GM12878 (cell line): ENCODE data around the gene RAC2. TPM values are rescaled to one million over a fixed set of nuclear protein-coding genes. Genes with fewer than 3 reads are reported as not detected.

ENCODE experiments used
- ASH2L ChIP-seq: fragments of 300-600, 200-600 bp; sonication (generic); IDR thresholded peaks from 2 replicates; pipeline ENCODE4 v1.6.1; 2017; ENCODE audit warnings: low read depth, mild to moderate bottlenecking, borderline replicate concordance
- BCL3 ChIP-seq: IDR thresholded peaks from 2 replicates; pipeline ENCODE4 v1.6.1; 2011; ENCODE audit warnings: borderline replicate concordance, low read depth, mild to moderate bottlenecking, moderate library complexity, low read length; ENCODE audit not compliant: insufficient read depth, poor library complexity, severe bottlenecking
- DPF2 ChIP-seq: fragments of 450-650 bp; IDR thresholded peaks from 2 replicates; pipeline ENCODE4 v1.6.1; 2017; ENCODE audit warnings: mild to moderate bottlenecking
- ETV6 ChIP-seq, 2 experiments: fragments of 450-650 bp in 1 of 2; IDR thresholded peaks in 1 of 2; conservative IDR thresholded peaks in 1 of 2; 2 replicates each; pipeline ENCODE4 v1.6.1; 2014; ENCODE audit warnings: antibody characterized with exemption in 1 of 2, borderline replicate concordance in 1 of 2, low read depth in 1 of 2, mild to moderate bottlenecking in 1 of 2, moderate library complexity in 1 of 2
- FOS ChIP-seq: IDR thresholded peaks from 3 replicates; pipeline ENCODE4 v1.6.1; 2011; ENCODE audit warnings: borderline replicate concordance; ENCODE audit not compliant: insufficient read length; ENCODE audit errors: extremely low read depth
- MLLT1 ChIP-seq: fragments of 450-650 bp; IDR thresholded peaks from 2 replicates; pipeline ENCODE4 v1.6.1; 2016; ENCODE audit warnings: mild to moderate bottlenecking
- NFYB ChIP-seq: IDR thresholded peaks from 2 replicates; pipeline ENCODE4 v1.6.1; 2011; ENCODE audit warnings: low read depth, mild to moderate bottlenecking, low read length, improper control_type of control experiment, moderate library complexity; ENCODE audit not compliant: insufficient read depth
- POLR2AphosphoS2 ChIP-seq: IDR thresholded peaks from 2 replicates; pipeline ENCODE4 v1.6.1; 2011; ENCODE audit warnings: low read depth, mild to moderate bottlenecking, low read length, improper control_type of control experiment, moderate library complexity
- RELB ChIP-seq: fragments of 450-650 bp; IDR thresholded peaks from 2 replicates; pipeline ENCODE4 v1.6.1; 2017; ENCODE audit warnings: low read depth, mild to moderate bottlenecking, moderate library complexity
- RFX5 ChIP-seq: IDR thresholded peaks from 2 replicates; pipeline ENCODE4 v1.6.1; 2011; ENCODE audit warnings: low read depth, low read length, improper control_type of control experiment
- SKIL ChIP-seq: fragments of 450-650 bp; IDR thresholded peaks from 2 replicates; pipeline ENCODE4 v1.6.1; 2017; ENCODE audit warnings: mild to moderate bottlenecking, low read depth, inconsistent platforms; ENCODE audit not compliant: poor library complexity, severe bottlenecking
- SMARCA5 ChIP-seq: fragments of 450-650 bp; IDR thresholded peaks from 2 replicates; pipeline ENCODE4 v1.6.1; 2017; ENCODE audit warnings: mild to moderate bottlenecking
- TAF1 ChIP-seq: IDR thresholded peaks from 2 replicates; pipeline ENCODE4 v1.6.1; 2011; ENCODE audit warnings: mild to moderate bottlenecking, low read depth, low read length, borderline replicate concordance
- TARDBP ChIP-seq: IDR thresholded peaks from 2 replicates; pipeline ENCODE4 v1.6.1; 2016; ENCODE audit warnings: borderline replicate concordance
- TCF12 ChIP-seq: IDR thresholded peaks from 2 replicates; pipeline ENCODE4 v1.6.1; 2011; ENCODE audit warnings: low read depth, mild to moderate bottlenecking, low read length
- TCF3 ChIP-seq: IDR thresholded peaks from 2 replicates; pipeline ENCODE4 v1.6.1; 2012; ENCODE audit warnings: low read depth, mild to moderate bottlenecking, low read length, borderline replicate concordance; ENCODE audit not compliant: insufficient read depth
- ZNF687 ChIP-seq: fragments of 450-650 bp; IDR thresholded peaks from 2 replicates; pipeline ENCODE4 v1.6.1; 2017; ENCODE audit warnings: mild to moderate bottlenecking, moderate library complexity
- ZSCAN29 ChIP-seq: fragments of 450-650 bp; IDR thresholded peaks from 2 replicates; pipeline ENCODE4 v1.6.1; 2017; ENCODE audit warnings: mild to moderate bottlenecking, moderate library complexity
- polyA plus RNA-seq, 11 experiments: library from polyadenylated mRNA; depleted of rRNA in 4 of 11; unstranded in 6 of 11; stranded (reverse) in 5 of 11; fragments of >200 nt; fragmentation: Nextera tagmentation in 4 of 11; fragmentation: Illumina TruSeq in 1 of 11; extraction: Ambion mirVana in 4 of 11; extraction: Trizol in 1 of 11; gene quantifications; 1 replicate in 1 of 11; 2 replicates in 10 of 11; pipeline versions ENCODE4 v1.2.1 to v1.2.3, GENCODE V29; 2011 to 2016; ENCODE audit warnings: inconsistent platforms in 2 of 11, missing spikeins in 2 of 11, low read depth in 1 of 11
- total RNA-seq, 4 experiments: library from RNA; depleted of rRNA in 3 of 4; stranded (reverse); fragments of >200 nt in 3 of 4; fragmentation: Illumina TruSeq in 1 of 4; extraction: Trizol in 1 of 4; gene quantifications; 2 replicates each; pipeline versions ENCODE4 v1.2.1 to v1.2.3, GENCODE V29; 2013 to 2021

RAC2 gene
- total and polyA plus RNA-seq, 10 of the 15 experiments (the other 5 are each of a cell fraction or from before 2014, with no cell fraction given), result 102 to 386 (median 304) TPM

GRCh38 chr22:37242395-37242918, 1.6 kb downstream of the RAC2 start (continued):
- TF ChIP-seq BCL3 (peak; percentile 66), ZNF687 (peak; percentile 98), ASH2L (no peak), FOS (no peak), ETV6 (conservative IDR thresholded peaks at IDR 0.05 in 1 of 2, IDR thresholded peaks at IDR 0.05 in 1 of 2; ENCODE audit: borderline replicate concordance in 1 of 2, low read depth in 1 of 2) (peak in 1 of 2 experiments; percentile 74; a peak in 2 of 4 replicates), ZSCAN29 (no peak), DPF2 (0 out of 2 replicates have a peak, but pooled peaks have one; percentile 49), TARDBP (no peak), RELB (peak; percentile 46; the same call in 1 of the 2 replicates), NFYB (peak; percentile 19; the same call in 1 of the 2 replicates), TCF12 (no peak), RFX5 (0 out of 2 replicates have a peak, but pooled peaks have one; percentile 28), TCF3 (no peak), MLLT1 (no peak), TAF1 (peak; percentile 70; the same call in 1 of the 2 replicates), SKIL (peak; percentile 9), POLR2AphosphoS2 (peak; percentile 66; the same call in 1 of the 2 replicates), SMARCA5 (peak; percentile 18; the same call in 1 of the 2 replicates)
